GM19397 (cell line): ENCODE results near the gene CMYA5.

Experiments
- ATAC-seq: cut with Tn5 transposase; IDR thresholded peaks from one replicate; pipeline ENCODE4 v1.9.1; 2021; ENCODE audit warnings: mild to moderate bottlenecking, moderate library complexity; ENCODE audit not compliant: unreplicated experiment

Gene CMYA5

GRCh38 chr5:79793304-79793703 lies 103.7 kb downstream of the CMYA5 start:
- ATAC-seq, result no peak

GRCh38 chr5:79793722-79794121 lies 104.1 kb downstream of the CMYA5 start:
- ATAC-seq, result no peak

- ATAC-seq, result no peak
These were observed 104.7 kb downstream of the CMYA5 start for GRCh38 chr5:79794347-79794746.

- no peak for ATAC-seq
These were observed 106.2 kb downstream of the CMYA5 start for GRCh38 chr5:79795764-79796398.

- no peak for ATAC-seq
These were observed 109.4 kb downstream of the CMYA5 start for GRCh38 chr5:79798893-79799590.

- ATAC-seq, result no peak
These were observed 111.6 kb downstream of the CMYA5 start for GRCh38 chr5:79800979-79801827.

- ATAC-seq, result no peak
These were observed 112.8 kb downstream of the CMYA5 start for GRCh38 chr5:79802406-79802805.

GRCh38 chr5:79803007-79803406 lies 113.4 kb downstream of the CMYA5 start:
- ATAC-seq, result no peak

GRCh38 chr5:79806741-79807140 lies 117.1 kb downstream of the CMYA5 start:
- no peak for ATAC-seq

GRCh38 chr5:79809743-79810142 lies 120.1 kb downstream of the CMYA5 start:
- ATAC-seq, result no peak

GRCh38 chr5:79811081-79811480 lies 121.4 kb downstream of the CMYA5 start:
- no peak for ATAC-seq

- ATAC-seq, result no peak
These were observed 122.3 kb downstream of the CMYA5 start for GRCh38 chr5:79811904-79812303.

GRCh38 chr5:79814699-79815098 lies 125.1 kb downstream of the CMYA5 start:
- ATAC-seq, result no peak

GRCh38 chr5:79816014-79816413 lies 126.4 kb downstream of the CMYA5 start:
- ATAC-seq, result no peak

GRCh38 chr5:79820648-79821047 lies 131.0 kb downstream of the CMYA5 start:
- ATAC-seq, result no peak

- ATAC-seq, result no peak
These were observed 134.8 kb downstream of the CMYA5 start for GRCh38 chr5:79824444-79824843.

GRCh38 chr5:79825802-79826201 lies 136.2 kb downstream of the CMYA5 start:
- no peak for ATAC-seq

- ATAC-seq, result no peak
These were observed 137.6 kb downstream of the CMYA5 start for GRCh38 chr5:79827159-79827629.

- ATAC-seq, result no peak
These were observed 139.6 kb downstream of the CMYA5 start for GRCh38 chr5:79829260-79829659.

GRCh38 chr5:79831381-79832309 lies 142.0 kb downstream of the CMYA5 start:
- ATAC-seq, result no peak

- no peak for ATAC-seq
These were observed 143.3 kb downstream of the CMYA5 start for GRCh38 chr5:79832911-79833310.
